ENCODE results near the gene NR1H4.
"Not testable (repeated sequence)": the region's sequence is repeated elsewhere in the genome, so short reads cannot be mapped to it uniquely, and the experiment has no call there.

NR1H4 gene

GRCh38 chr12:100518376-100518775 lies 44.7 kb downstream of the NR1H4 start:
- no peak for DNase-seq

GRCh38 chr12:100520048-100520769 lies 46.5 kb downstream of the NR1H4 start:
- no peak for DNase-seq

GRCh38 chr12:100521958-100522357 lies 48.3 kb downstream of the NR1H4 start:
- DNase-seq, result no peak

- no peak for DNase-seq
These were observed 54.4 kb downstream of the NR1H4 start for GRCh38 chr12:100528034-100528433.

GRCh38 chr12:100528471-100529127 lies 54.9 kb downstream of the NR1H4 start:
- no peak for DNase-seq

GRCh38 chr12:100529756-100530350 lies 56.2 kb downstream of the NR1H4 start:
- no peak for DNase-seq

- DNase-seq, result no peak
These were observed 59.7 kb downstream of the NR1H4 start for GRCh38 chr12:100533376-100533775.

- no peak for DNase-seq
These were observed 61.1 kb downstream of the NR1H4 start for GRCh38 chr12:100534625-100535227.

- DNase-seq, result peak; percentile 33
These were observed 65.5 kb downstream of the NR1H4 start for GRCh38 chr12:100539202-100539601.

- no peak for DNase-seq
These were observed 70.5 kb downstream of the NR1H4 start for GRCh38 chr12:100544165-100544564.

GRCh38 chr12:100545092-100545491 lies 71.4 kb downstream of the NR1H4 start:
- DNase-seq, result no peak

GRCh38 chr12:100553936-100554335 lies 80.3 kb downstream of the NR1H4 start:
- DNase-seq, result no peak

GRCh38 chr12:100554608-100555077 lies 81.0 kb downstream of the NR1H4 start:
- DNase-seq, result no peak

- no peak for DNase-seq
These were observed 82.1 kb downstream of the NR1H4 start for GRCh38 chr12:100555722-100556121.

GRCh38 chr12:100557357-100557756 lies 83.7 kb downstream of the NR1H4 start:
- no peak for DNase-seq

GRCh38 chr12:100559261-100559660 lies 85.6 kb downstream of the NR1H4 start:
- DNase-seq, result not testable (repeated sequence)

GRCh38 chr12:100564090-100564489 lies 90.4 kb downstream of the NR1H4 start:
- no peak for DNase-seq

GRCh38 chr12:100564905-100565467 lies 91.3 kb downstream of the NR1H4 start:
- no peak for DNase-seq

- no peak for DNase-seq
These were observed 92.4 kb downstream of the NR1H4 start for GRCh38 chr12:100565987-100566545.

GRCh38 chr12:100566887-100567637 lies 93.4 kb downstream of the NR1H4 start:
- no peak for DNase-seq

- DNase-seq, result no peak
These were observed 94.3 kb downstream of the NR1H4 start for GRCh38 chr12:100567945-100568344.

- no peak for DNase-seq
These were observed 98.5 kb downstream of the NR1H4 start for GRCh38 chr12:100572184-100572583.

All from stimulated activated CD8-positive, alpha-beta memory T cell treated with anti-CD3 and anti-CD28 coated beads, Interleukin-4, amount 100 ng/mL, for 48 hours (primary cell).